Sigmoid colon (tissue), 7 donors: ENCODE results near the gene MRPL46. TPM values are rescaled to one million over a fixed set of nuclear protein-coding genes. Genes with fewer than 3 reads are reported as not detected.
A peak's percentile ranks its signal among the peaks of the same experiment; 100 is the strongest.

Source experiments
- DNase-seq: peaks from one replicate; pipeline ENCODE4 v3.0.0-alpha.2; 2019
- H3K27ac ChIP-seq, 4 donors: fragments of 200-600 bp; sonication (generic); one replicate each; pipeline ENCODE4 v1.5.1; 2016 to 2019; ENCODE audit warnings: mild to moderate bottlenecking in 1 of 4
- H3K27me3 ChIP-seq, 3 donors: fragments of 200-600 bp; sonication (generic); one replicate each; pipeline ENCODE4 v1.5.1; 2019; ENCODE audit warnings: mild to moderate bottlenecking in 1 of 3
- H3K36me3 ChIP-seq, 4 donors: fragments of 200-600 bp; sonication (generic); one replicate each; pipeline ENCODE4 v1.5.1; 2016 to 2019
- H3K4me1 ChIP-seq, 4 donors: fragments of 200-600 bp; sonication (generic); one replicate each; pipeline ENCODE4 v1.5.1; 2017 to 2019
- H3K4me3 ChIP-seq, 4 donors: fragments of 200-600 bp; sonication (generic); one replicate each; pipeline ENCODE4 v1.5.1; 2017 to 2019; ENCODE audit warnings: mild to moderate bottlenecking in 2 of 4, moderate library complexity in 1 of 4
- H3K9me3 ChIP-seq, 4 donors: fragments of 200-600 bp in 3 of 4; sonication (generic) in 3 of 4; one replicate each; pipeline versions ENCODE4 v1.5.1 to v1.6.1; 2013 to 2019
- CTCF ChIP-seq, 4 experiments: fragments of 450-650 bp in 3 of 4; fragments of 200-600 bp in 1 of 4; IDR thresholded peaks; one replicate each; pipeline ENCODE4 v1.5.1; 2016 to 2019; ENCODE audit warnings: antibody characterized with exemption in 4 of 4, mild to moderate bottlenecking in 3 of 4, moderate library complexity in 2 of 4
- EP300 ChIP-seq, 4 donors: sonication (generic); formaldehyde crosslinking; IDR thresholded peaks; one replicate each; pipeline ENCODE4 v1.6.1; 2017; ENCODE audit warnings: antibody characterized with exemption in 4 of 4
- POLR2A ChIP-seq, 2 donors: fragments of 450-650 bp; IDR thresholded peaks; one replicate each; pipeline ENCODE4 v1.6.1; 2016; ENCODE audit warnings: antibody characterized with exemption in 2 of 2, mild to moderate bottlenecking in 2 of 2, moderate library complexity in 2 of 2
- POLR2AphosphoS5 ChIP-seq, 4 donors: sonication (generic); formaldehyde crosslinking; IDR thresholded peaks; one replicate each; pipeline ENCODE4 v1.6.1; 2017; ENCODE audit warnings: antibody characterized with exemption in 4 of 4
- WGBS, 2 donors: extraction: QIAGEN DNeasy Blood & Tissue Kit; methylation state at CpG; one replicate each; pipeline ENCODE4 v1.1.7; 2013; 5-methylcytosine and 5-hydroxymethylcytosine counted together
- intact Hi-C: fragments of 100-400 bp; cut with DNase I; formaldehyde crosslinking; loops from one replicate; pipeline ENCODE4 v1.15.1; 2023
- polyA plus RNA-seq, 3 donors: library from polyadenylated mRNA; stranded (reverse); fragments of 200-250 nt; gene quantifications; one replicate each; pipeline ENCODE4 v1.2.3, GENCODE V29; 2013
- total RNA-seq, 4 donors: library from RNA; depleted of rRNA; stranded (reverse); fragments of >200 nt; gene quantifications; one replicate each; pipeline ENCODE4 v1.1.0, GENCODE V29; 2016
- donor health status: healthy with polysubstance abuse.
- donor health status: Bipolar disorder and iron deficiency.
- donor health status: healthy.

MRPL46 gene
- total and polyA plus RNA-seq, 7 donors: 15.9 to 53.6 (median 45.8) TPM

DNA sequence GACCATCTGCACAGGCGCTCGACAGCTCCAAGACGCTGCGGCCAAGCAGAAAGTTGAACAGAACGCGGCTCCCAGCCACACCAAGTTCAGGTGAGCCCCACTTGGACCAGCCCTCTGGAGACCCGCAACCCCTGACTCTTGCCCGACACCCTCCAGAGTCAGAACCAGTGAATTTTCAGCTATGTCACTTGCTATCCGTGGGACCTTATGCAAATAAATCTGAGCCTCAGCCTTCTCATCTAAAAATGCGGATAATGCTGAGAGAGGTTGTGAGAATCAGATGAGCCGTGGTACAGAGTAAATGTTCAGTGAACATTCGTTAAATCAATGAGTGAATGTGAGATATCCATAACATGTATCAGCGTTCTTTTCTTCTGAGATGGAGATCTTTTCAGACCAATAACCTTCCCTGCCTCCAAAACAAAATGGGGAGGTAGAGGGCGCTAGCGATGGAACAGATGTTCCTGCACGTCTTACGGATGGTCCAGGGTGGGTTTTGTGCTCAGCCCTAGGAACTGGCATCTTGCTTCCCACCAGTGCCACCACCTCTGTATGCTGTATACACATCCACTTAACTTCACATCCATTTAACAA, 844 bp upstream of the MRPL46 start:
- WGBS, 2 donors: 2 to 8% methylated on average over 17 of the region's 17 CpGs
- peak overlapping the region; percentile 83 to 89 (median 88) for H3K27ac ChIP-seq

DNA sequence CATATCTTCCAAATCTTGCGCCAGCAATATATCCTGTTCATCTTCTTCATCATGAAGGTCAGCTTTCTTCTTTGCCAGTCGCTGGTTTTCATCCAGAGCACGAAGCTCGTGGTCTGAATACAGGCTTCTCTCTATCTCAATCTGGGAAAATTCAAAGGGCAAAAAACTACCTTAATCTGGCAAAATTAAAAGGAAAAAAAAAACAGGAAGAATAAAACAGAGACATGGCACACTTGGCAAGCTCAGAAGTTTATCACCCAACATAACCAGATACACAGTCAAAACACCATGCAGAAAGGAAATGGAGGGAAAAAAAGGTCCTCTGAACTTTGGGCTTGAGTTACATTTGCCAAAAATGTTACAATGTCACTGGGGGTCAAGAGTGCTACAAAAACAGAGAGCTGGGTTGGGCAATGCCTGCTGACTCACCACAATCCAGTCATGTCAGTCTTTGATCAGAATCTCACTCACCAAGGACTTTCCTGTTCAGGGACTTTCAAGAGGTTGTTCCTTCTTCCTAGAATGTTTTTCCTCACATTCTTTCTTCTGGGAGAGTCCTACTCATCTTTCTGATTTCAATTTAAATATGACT, 1.5 kb downstream of the MRPL46 start:
- intact Hi-C loops: no loop called here
- H3K4me3 ChIP-seq: no peak overlapping the region
- DNase-seq: no peak
- H3K27ac ChIP-seq: no peak overlapping the region
- no peaks in the 10 kb centered on the region for H3K27me3 ChIP-seq
- peaks cover 0 to 49% (median 26%) of the 10 kb centered on the region in 4 donors for H3K36me3 ChIP-seq
- TF ChIP-seq POLR2AphosphoS5 (IDR thresholded peaks at IDR 0.05): no peak
- TF ChIP-seq POLR2A (IDR thresholded peaks at IDR 0.05): no peak
- no peak for TF ChIP-seq EP300 (IDR thresholded peaks at IDR 0.05)
- TF ChIP-seq CTCF (IDR thresholded peaks at IDR 0.05): no peak
- H3K4me1 ChIP-seq: peaks cover 0 to 32% (median 28%) of the 10 kb centered on the region in 4 donors
- WGBS, 2 donors: 92 to 96% methylated on average over 4 of the region's 4 CpGs
- no peaks in the 10 kb centered on the region for H3K9me3 ChIP-seq

More for the DNA sequence above, 844 bp upstream of the MRPL46 start:
- peak overlapping the region; percentile 62 to 86 (median 78) for H3K4me3 ChIP-seq
- peaks cover 0 to 32% (median 28%) of the 10 kb centered on the region in 4 donors for H3K4me1 ChIP-seq
- intact Hi-C loops: loop anchor here (2.0 kb wide), 1 partner anchor 75 kb away; no protein-coding TSS in a partner anchor
- H3K9me3 ChIP-seq: no peaks in the 10 kb centered on the region
- no peak for DNase-seq
- TF ChIP-seq EP300 (IDR thresholded peaks at IDR 0.05): no peak
- no peak for TF ChIP-seq CTCF (IDR thresholded peaks at IDR 0.05)
- no peak for TF ChIP-seq POLR2AphosphoS5 (IDR thresholded peaks at IDR 0.05)
- no peak for TF ChIP-seq POLR2A (IDR thresholded peaks at IDR 0.05)
- H3K36me3 ChIP-seq: peaks cover 0 to 36% (median 16%) of the 10 kb centered on the region in 4 donors
- H3K27me3 ChIP-seq: no peaks in the 10 kb centered on the region

DNA sequence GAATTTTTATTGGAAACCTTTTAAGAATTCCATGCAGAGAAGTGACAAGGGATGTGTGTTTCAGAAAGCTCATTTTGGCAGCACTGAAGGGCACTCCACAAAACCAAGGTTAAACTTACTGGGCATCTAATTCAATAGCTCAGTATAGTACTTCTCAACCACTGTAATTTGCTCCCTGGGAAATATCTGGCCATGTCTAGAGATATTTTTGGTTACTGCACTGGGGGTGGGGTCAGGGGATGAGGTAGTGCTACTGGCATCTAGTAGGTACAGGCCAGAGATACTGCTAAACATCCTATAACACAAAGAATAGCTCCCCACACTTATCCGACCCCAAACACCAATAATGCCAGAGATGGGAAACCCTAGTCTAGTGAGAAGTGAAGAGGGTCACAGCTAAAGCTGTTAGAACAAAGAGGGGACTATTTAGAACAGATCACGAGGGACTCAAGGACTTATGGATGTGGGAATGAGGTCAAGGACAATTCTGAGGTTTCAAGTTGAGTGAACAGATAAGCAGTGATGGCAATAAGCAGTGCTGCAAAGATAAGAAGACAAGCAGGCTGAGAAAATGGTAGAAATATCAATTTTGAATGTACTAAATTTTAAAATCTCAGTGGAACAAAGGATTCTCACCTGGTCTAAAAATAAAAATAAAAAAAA, 3.2 kb downstream of the MRPL46 start:
- Histone ChIP-seq H3K4me1 (peaks cover 0 to 25% (median 24%) of the 10 kb centered on the region in 4 donors), H3K27ac (no peak overlapping the region), H3K4me3 (no peak overlapping the region), H3K27me3 (no peaks in the 10 kb centered on the region), H3K9me3 (no peaks in the 10 kb centered on the region), H3K36me3 (peaks cover 8 to 66% (median 38%) of the 10 kb centered on the region in 4 donors)
- 67 to 79% methylated on average over 2 of the region's 2 CpGs for WGBS, 2 donors
- no peak for TF ChIP-seq CTCF (IDR thresholded peaks at IDR 0.05)
- no peak for DNase-seq
- intact Hi-C loops: no loop called here

GRCh38 chr15:88456733-88457132, 10.5 kb downstream of the MRPL46 start:
- no peak overlapping the region for H3K27ac ChIP-seq
- peaks cover 8 to 53% (median 20%) of the 10 kb centered on the region in 4 donors for H3K36me3 ChIP-seq
- no peaks in the 10 kb centered on the region for H3K9me3 ChIP-seq
- H3K27me3 ChIP-seq: no peaks in the 10 kb centered on the region
- intact Hi-C loops: no loop called here
- H3K4me1 ChIP-seq: peaks cover 0 to 12% (median 11%) of the 10 kb centered on the region in 4 donors
- no peak for DNase-seq
- 93 to 97% methylated on average over 3 of the region's 3 CpGs for WGBS, 2 donors
- TF ChIP-seq POLR2AphosphoS5 (IDR thresholded peaks at IDR 0.05) (no peak), POLR2A (IDR thresholded peaks at IDR 0.05) (no peak), EP300 (IDR thresholded peaks at IDR 0.05) (no peak), CTCF (IDR thresholded peaks at IDR 0.05) (no peak)
- no peak overlapping the region for H3K4me3 ChIP-seq
